Mucosa of descending colon (tissue), 3 donors: ENCODE data around the gene ZBED1. TPM values are rescaled to one million over a fixed set of nuclear protein-coding genes. Genes with fewer than 3 reads are reported as not detected.
"Not testable (repeated sequence)": the region's sequence is repeated elsewhere in the genome, so short reads cannot be mapped to it uniquely, and the experiment has no call there.

Experiments
- ATAC-seq: fragments of 200-7000 bp; cut with Tn5 transposase; one replicate; pipeline ENCODE4 v1.9.1; 2020; ENCODE audit warnings: mild to moderate bottlenecking, moderate library complexity
- DNase-seq, 3 donors: peaks; one replicate each; pipeline ENCODE4 v3.0.0-alpha.2; 2020
- H3K36me3 ChIP-seq: fragments of 200-600 bp; one replicate; pipeline ENCODE4 v1.8.0; 2021; ENCODE audit warnings: low read depth, mild to moderate bottlenecking
- H3K4me1 ChIP-seq: fragments of 200-600 bp; one replicate; pipeline ENCODE4 v1.8.0; 2021; ENCODE audit warnings: low read depth, mild to moderate bottlenecking
- H3K4me3 ChIP-seq: fragments of 200-600 bp; one replicate; pipeline ENCODE4 v1.8.0; 2021; ENCODE audit warnings: mild to moderate bottlenecking
- H3K9me3 ChIP-seq: fragments of 200-600 bp; one replicate; pipeline ENCODE4 v1.8.0; 2021; ENCODE audit warnings: mild to moderate bottlenecking
- CTCF ChIP-seq: fragments of 200-600 bp; IDR thresholded peaks from one replicate; pipeline ENCODE4 v1.8.0; 2022; ENCODE audit warnings: antibody characterized with exemption, mild to moderate bottlenecking
- intact Hi-C, 2 donors: fragments of 100-400 bp; cut with DNase I in 1 of 2; cut with micrococcal nuclease in 1 of 2; formaldehyde crosslinking; loops; one replicate each; pipeline versions ENCODE4 v1.11.0 to v1.11.1; 2022; cut with DNase I, micrococcal nuclease
- total RNA-seq, 3 donors: library from RNA; stranded (reverse); fragmentation: NEBNext Ultra II Directional in 2 of 3; extraction: Animal tissue kit (Norgen Biotek cat#: 25700) in 2 of 3; gene quantifications; one replicate each; pipeline versions ENCODE4 v1.2.1 to v1.2.4, GENCODE V29; 2021 to 2023
- donor health status: DM: no; HTN: no; CAD: no; lungs with moderate emphysema.
- donor health status: DM: no; HTN: no; CAD: no.
- donor health status: DM: no; HTN: yes; CAD: no.

ZBED1 gene
- total RNA-seq, 3 donors from 2014 or later, result 43.0 to 71.2 (median 47.8) TPM

- intact Hi-C loops, result no loop called here
- ATAC-seq (no peak), DNase-seq (no peak)
- H3K4me1 ChIP-seq, result no peaks in the 10 kb centered on the region
- no peak overlapping the region for H3K4me3 ChIP-seq
- TF ChIP-seq CTCF, result no peak
- no peaks in the 10 kb centered on the region for H3K9me3 ChIP-seq
- H3K36me3 ChIP-seq, result no peaks in the 10 kb centered on the region
Observed at GRCh38 chrX:2538031-2538757, 37.4 kb upstream of the ZBED1 start.

GRCh38 chrX:2536974-2537373 lies 36.2 kb upstream of the ZBED1 start:
- DNase-seq, result no peak
- no peak for ATAC-seq
- Histone ChIP-seq H3K4me1 (no peaks in the 10 kb centered on the region), H3K36me3 (no peaks in the 10 kb centered on the region), H3K9me3 (no peaks in the 10 kb centered on the region), H3K4me3 (no peak overlapping the region)
- TF ChIP-seq CTCF, result no peak
- intact Hi-C loops, result no loop called here

GRCh38 chrX:2536141-2536540 lies 35.4 kb upstream of the ZBED1 start:
- no peaks in the 10 kb centered on the region for H3K9me3 ChIP-seq
- DNase-seq, result no peak
- ATAC-seq, result no peak
- no peaks in the 10 kb centered on the region for H3K36me3 ChIP-seq
- H3K4me1 ChIP-seq, result no peaks in the 10 kb centered on the region
- no peak for TF ChIP-seq CTCF
- intact Hi-C loops, result no loop called here
- no peak overlapping the region for H3K4me3 ChIP-seq

GRCh38 chrX:2534261-2535021 lies 33.7 kb upstream of the ZBED1 start:
- DNase-seq, H3K4me1 ChIP-seq, H3K9me3 ChIP-seq, H3K4me3 ChIP-seq, H3K36me3 ChIP-seq, ATAC-seq, intact Hi-C loops: not testable (repeated sequence)

GRCh38 chrX:2533424-2533823 lies 32.6 kb upstream of the ZBED1 start:
- no peak for TF ChIP-seq CTCF
- Histone ChIP-seq H3K36me3 (no peaks in the 10 kb centered on the region), H3K4me3 (no peak overlapping the region), H3K9me3 (no peaks in the 10 kb centered on the region), H3K4me1 (no peaks in the 10 kb centered on the region)
- intact Hi-C loops, result no loop called here
- DNase-seq, result no peak
- ATAC-seq, result no peak

GRCh38 chrX:2526390-2526789 lies 25.6 kb upstream of the ZBED1 start:
- intact Hi-C loops, result no loop called here
- no peak for ATAC-seq
- H3K4me3 ChIP-seq, result no peak overlapping the region

More at GRCh38 chrX:2526390-2526789, 25.6 kb upstream of the ZBED1 start:
- Histone ChIP-seq H3K36me3 (no peaks in the 10 kb centered on the region), H3K4me1 (no peaks in the 10 kb centered on the region), H3K9me3 (no peaks in the 10 kb centered on the region)
- no peak for TF ChIP-seq CTCF
- no peak for DNase-seq
